Colon (tissue), 2 donors: Measurements from ENCODE around the gene MAD1L1.

Experiments
- FAIRE-seq: peaks from 2 replicates; lab custom pipeline; 2012; peaks lifted over from hg19 to GRCh38; lab: Jason Lieb, UNC
- donor health status: control.
- donor health status: control.

MAD1L1 gene

DNA sequence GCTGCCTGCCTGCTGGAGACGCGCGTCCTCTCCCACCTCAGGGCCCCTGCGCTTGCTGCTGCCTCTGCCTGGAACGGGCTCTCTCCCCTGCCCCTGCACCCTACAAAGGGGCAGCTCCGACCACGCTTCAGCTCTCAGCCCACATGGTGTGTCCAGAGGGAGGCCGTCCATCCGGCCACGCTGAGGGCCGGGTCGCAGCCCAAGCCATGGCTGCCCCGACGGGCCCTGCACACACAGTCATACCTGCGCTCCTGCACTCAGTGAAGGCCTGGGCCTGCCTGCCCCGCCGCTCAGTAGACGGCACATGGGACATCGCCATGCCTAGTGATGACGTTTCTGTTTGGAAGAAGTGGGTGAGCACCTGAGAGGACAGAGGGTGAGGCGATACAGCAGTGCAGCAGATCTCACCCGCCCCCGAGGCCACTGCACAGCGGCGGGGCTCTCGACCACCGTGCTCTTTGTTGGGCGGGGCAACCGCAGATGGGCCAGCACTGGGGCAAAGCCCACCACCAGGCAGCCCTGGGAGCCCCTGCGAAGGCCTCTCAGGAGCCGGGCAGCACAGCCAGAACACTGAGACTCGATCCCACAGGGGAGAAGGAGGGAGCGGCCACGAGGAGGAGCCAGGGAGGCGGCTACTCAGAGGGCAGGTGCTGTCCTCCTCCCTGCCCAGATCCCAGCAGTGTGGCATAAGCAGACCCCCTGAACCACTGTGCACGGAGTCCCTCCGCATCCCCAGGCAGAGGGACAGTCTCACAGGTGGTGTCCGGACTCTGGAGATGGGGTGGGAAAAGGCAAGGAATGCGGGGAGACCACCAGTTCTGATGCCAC, 129.5 kb downstream of the MAD1L1 start:
- no peak for FAIRE-seq

DNA sequence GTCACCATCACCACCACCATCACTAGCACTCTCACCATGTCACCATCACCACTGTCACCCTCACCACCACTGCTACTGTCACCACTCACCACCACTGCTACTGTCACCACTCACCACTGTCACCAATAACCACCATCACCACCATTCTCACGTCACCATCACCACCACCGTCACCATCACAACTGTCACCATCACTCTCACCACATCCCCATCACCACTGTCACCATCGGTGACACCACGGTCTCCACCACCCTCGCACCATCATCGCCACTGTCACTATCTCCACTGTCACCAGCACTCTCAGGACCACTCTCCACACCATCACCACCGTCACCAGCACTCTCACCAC, 130.4 kb downstream of the MAD1L1 start:
- no peak for FAIRE-seq

DNA sequence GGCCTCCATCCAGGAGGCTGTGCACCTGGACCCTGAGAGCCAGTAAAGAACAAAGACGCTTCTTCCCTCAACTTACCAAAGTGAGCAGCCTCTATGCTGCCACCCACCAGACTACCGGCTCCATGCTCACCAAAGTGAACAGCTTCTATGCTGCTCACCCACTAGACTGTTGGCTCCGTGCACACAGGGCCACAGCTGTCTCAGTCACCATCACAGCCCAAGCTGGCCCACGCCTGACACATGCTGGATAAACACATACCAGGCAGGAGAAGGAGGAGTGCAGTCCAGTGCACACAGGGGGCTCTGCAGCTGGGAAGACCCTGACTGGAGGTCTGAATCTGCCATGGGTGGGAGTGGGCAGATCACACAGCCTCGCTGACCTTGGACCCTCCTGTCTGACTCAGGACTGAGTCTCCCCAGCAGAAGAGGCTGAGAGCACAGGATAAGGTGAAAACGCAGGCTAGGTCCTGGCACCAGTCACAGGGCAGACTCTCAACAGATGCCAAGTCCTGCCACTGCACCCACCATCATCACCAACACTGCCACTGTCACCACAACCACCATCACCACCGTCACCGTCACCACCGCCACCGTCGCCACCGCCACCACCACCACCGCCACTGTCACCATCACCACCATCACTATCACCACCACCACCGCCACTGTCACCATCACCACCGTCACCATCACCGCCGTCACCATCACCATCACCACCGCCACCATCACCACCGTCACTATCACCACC, 130.9 kb downstream of the MAD1L1 start:
- FAIRE-seq: no peak

DNA sequence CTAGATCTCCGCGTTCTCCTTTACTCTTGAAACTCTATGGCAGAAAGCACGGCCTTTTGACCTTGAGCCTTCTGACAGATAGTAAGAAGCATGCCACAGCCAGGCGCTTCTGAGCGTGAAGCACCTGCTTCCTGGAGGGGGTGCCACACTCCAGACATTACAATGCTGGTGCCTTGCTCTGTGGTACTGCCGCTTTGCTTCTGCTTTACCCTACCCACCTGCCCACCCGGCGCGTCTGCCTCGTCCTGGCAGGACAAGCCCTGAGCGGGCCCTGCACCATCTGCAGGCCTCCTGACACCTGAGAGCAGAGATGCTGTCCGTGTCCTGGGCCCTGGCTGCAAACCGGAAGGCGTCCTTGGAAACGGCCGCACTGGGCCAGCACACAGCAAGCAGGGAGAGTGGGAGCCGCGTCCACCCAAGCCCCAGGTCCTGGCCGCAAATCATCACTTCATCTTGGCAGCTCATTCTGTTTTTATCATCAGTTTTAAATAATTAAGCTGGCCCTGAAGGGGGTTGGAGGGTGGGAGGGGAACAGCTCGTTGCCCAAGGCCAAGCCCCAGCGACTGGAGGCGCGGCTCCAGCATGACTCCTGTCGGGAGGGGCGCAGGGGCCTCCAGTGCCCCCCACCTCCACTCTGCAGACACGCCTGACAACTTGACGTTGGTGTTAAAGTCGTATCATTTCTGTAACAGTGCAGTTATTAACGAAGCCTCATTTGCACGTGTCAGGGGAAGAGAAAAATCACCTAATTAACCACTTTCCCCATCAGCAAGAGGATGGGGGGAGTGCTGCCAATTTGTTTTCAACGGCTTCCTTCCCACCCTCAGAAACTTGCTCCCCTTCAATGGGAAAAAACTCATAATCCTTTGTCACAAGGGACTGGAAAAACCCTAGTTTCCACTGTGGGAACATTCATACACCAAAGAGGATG, 132.2 kb downstream of the MAD1L1 start:
- no peak for FAIRE-seq

DNA sequence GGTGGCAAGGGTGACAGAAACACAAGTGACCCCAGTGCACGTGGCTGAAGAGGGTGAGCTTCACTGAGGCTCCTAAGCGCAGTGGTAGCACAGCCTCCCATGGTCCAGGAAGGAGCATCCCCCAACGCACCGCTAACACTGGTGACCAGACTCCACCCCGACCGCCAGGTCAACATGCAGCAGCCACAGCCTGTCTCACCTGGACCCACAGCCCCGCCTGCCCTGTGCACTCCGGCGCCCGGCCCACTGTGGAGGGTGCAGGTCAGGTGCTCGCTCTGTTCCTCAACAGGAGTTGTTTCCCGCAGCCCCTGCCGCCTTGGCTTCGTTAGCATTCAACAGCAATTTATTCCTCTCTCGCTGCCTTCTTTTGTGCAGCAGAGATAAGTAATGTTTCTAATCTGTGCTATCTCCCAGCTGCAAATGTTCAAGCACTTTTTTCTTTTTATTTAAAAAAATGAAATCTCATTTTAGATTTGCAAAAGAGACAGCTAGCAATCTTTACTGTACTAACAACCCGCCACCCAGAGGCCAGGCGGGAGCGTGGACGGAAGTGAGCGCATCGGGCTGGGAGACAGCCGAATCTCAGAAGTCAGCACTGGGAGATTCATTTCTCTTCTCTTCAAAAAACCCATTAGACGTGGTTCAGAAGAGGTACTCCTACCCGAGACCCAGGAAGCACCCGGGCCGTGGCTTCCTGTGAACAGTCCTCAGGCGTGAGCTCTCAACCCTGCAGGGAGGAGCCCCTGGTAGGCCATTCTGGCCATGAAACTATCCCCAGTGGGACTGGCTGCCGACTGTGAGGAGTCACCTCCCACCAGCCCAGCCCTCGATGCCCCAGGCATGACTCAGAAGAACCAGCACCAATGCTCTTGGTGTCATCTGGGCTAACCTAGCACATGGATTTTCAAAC, 133.4 kb downstream of the MAD1L1 start:
- no peak for FAIRE-seq

DNA sequence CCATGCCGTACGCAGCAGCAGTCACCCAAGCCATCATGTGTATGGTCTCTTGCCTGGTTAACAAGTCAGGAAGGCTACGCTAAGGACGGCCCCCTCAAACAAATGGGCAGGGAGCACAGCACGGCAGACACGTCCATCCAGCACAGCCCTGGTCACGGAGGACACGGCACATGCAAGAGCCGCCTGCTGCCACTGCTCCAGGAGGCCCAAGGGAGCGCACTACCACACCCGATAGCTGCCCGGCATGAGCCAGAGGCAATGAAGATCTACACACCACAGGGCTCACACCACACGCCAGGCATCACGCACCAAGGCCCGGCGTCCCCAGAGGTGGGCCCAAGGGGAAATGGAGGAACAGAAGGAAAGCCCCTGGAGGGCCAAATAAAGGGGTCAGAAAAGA, 134.2 kb downstream of the MAD1L1 start:
- no peak for FAIRE-seq

DNA sequence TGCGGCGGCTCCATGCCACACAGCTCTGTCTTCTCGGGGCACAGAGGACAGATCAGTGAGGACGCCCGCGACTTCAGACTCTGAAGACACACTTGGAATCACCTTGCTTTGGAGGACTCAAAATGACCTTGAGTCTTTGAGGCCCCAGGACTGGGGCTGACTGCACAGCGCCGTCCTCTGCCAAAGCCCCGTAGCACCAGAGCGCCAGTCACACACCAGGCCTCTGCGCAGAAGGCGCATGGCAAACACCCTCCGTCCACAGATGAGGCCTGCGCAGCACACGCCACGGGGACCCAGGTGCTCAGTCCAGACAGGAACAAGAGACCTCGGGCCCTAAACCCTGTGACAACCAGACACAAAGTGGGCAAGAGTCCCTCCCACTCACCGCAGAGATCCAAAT, 134.7 kb downstream of the MAD1L1 start:
- no peak for FAIRE-seq

DNA sequence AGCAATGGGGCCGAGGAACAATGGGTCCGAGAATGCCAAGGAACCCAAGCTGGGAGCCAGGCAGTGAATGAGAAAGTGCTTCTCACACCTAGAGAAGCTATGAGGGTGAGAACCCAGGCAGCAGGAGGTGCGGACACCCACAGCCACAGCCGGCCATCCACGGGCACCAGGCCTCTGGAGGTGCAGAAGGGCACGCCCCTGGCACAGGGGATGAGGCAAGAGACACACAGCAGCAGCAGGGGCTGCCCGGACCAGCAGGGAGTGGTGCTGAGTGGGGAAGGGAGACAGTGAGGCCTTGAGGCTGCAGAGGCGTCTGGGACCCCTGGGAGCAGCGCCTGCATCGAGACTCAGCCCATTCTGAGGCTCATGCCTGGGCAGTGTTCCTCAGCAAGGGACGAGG, 135.3 kb downstream of the MAD1L1 start:
- no peak for FAIRE-seq

DNA sequence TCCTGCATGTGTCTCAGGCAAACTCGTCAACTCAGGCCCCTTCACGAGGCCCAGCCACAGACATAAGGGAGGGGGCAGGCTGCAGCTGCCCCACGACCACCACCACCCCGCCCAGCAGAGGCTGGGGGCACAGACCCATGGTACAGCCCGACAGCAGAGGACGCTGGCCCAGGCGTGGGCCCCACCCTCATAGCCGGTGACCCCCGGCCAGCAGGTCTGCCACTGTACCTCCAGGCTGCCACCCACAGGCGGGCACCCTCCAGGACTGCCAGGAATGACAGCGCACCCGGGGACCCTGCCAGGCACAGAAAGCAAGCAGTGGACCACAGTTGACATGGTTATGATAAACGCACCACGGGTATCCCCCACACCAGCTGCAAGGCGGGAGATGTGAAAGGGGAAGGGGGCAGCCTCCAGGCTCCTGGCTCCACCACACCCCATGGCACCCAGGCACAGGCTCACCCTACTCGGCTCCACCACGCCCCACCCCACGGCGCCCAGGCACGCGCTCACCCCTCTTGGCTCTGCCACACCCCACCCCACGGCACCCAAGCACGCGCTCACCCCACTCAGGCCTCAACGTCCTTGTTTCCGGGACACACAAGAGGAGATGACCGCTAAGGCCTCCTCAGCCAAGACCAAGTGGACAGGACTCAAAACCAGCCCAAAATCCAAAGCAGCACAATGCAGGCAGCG, 135.9 kb downstream of the MAD1L1 start:
- no peak for FAIRE-seq

DNA sequence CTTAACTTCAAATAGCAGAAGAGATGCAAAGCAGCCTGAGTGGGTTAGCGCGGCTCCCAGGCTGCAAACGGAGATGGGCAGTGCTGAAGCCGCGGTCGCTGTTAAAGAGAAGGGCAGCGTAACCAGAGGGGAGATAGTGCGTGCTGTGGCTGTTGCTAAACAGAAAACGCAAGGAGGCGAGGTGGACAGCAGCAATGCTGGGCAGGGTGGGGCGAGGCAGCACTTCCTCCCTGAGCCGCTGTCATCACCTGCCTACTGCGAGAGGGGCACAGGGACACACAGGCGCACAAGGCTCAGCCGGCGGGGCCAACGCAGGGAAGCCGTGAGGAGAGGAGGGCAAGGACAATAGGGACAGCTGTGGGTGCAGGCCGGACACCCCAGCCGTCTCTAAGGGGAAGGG, 137.3 kb downstream of the MAD1L1 start:
- no peak for FAIRE-seq

DNA sequence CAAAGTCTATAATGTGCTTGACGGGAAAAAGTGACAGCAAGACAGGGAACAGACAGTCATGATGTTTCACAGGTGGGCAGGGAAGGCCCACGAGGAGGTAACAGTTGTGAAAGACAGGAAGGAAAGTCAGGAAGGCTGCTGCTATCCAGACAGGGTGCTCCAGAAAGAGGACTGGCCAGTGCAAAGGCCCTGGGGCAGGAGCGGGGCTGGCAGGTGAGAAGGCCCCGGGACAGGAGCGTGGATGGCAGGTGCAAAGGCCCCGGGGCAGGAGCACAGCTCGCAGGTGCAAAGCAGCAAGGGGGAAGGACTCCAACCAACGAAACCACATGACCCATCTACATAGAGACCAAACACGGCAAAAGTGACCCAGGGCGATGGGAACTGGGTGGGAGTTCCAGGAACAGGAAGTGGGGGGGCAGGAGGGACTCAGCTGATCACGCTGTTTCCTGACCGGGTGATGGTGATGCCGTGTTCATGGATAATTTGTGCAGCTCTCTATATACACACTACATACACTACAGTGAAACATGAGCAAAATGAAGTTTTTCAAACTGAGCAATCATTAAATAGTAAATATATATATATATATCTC, 138.2 kb downstream of the MAD1L1 start:
- no peak for FAIRE-seq

DNA sequence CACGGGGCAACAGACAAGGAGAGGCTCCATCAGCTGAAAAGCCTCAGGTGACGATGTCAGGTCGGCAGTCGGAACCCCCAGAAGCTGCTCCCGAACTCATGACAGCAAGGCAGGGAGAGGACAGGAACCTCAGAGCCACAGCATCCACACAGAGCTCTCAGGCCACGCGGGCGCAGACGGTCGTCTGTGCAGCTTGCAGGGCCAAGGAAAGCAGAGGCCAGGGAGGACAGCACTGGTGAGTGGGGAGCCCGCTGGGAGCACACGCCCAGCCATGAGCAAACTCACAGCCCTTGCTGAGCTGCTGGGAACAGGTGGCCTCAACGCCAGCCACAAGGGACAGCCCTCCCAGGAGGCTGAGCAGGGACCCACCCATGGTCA, 138.9 kb downstream of the MAD1L1 start:
- FAIRE-seq: no peak

DNA sequence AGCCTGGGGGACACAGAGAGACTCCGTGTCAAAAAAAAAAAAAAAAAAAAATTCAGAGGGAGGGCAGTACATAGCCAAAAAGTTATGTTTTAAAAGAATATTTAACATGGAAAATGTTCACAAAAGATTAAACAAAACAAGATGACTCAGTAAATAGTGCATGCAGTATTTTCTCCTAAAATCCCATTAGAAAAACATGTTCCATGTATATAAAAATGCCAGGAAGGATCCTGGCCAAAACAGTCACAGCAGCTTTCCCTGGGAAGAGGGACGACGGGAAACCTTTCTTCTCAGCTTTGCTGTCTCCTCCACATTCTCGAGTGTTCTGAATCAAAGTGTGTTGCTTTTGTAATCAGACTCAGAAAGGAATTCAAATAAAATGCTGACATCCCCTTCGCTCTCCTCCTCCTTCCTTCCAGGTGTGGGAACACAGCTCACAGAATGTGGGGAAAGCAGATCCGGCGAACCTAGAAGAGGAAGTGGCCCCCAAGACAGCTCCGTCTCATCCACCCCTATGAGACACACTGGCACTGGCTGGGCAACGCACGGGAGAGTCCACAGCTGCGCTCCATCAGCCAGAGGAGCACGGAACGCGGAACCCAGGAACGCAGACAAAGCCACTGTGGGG, 139.4 kb downstream of the MAD1L1 start:
- no peak for FAIRE-seq

DNA sequence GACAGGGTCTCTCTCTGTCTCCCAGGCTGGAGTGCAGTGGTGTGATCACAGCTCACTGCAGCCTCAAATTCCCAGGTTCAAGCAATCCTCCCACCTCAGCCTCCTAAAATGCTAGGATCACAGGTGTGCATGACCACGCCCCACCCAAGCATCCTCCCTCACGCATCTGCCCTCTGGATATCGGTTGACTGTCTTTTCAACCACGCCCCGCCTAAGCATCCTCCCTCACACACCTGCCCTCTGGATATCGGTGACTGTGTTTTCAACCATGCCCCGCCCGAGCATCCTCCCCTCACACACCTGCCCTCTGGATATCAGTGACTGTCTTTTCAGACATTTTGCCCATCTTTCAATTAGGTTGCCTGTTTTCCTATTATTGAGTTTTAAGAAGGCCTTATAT, 140.5 kb downstream of the MAD1L1 start:
- FAIRE-seq: no peak

DNA sequence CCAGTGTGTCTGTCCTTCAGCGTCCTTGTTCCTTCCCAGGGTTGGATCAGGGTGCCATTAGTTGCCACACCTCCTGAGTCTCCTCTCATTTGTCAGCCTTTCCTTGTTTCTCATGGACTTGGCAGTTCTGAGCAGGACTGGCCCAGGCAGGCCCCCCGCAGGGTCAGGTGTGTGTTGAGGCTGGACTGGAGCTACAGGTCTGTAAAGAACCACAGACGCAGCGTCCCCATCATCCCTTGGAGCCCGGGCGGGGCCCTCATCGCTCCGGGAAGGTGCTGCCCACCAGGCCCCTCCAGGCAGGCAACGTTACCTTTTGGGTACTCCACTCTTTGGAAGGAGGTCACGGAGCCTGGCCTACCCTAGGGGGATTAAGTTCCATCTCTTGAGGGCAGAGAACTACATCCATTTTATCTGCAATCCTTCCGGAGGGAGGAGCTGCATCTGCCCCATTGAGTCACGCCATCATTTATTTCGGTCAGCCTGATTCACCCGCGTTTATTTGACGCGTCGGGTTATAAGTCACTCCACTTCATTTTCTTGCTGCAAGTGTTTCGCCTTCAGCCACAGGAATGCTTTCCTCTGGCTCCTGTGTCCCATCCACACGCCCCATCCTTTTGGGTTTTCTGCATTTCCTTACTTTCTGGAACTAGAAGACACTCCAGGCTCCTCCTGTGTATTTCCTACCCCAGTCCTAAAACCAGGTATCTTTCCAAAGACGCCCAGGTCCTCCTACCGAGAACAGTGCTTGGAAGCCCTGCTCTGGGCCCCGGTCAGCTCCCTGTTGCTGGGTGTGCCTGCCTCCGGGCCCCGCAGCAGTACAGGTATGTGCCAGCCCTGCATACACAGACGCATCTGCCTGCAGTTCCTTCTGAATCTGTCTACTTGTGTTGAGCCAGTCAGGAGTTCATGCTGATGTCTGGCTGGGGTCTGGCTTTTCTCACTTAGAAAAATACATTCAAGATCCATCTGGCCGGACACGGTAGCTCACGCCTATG, 141.9 kb downstream of the MAD1L1 start:
- no peak for FAIRE-seq

DNA sequence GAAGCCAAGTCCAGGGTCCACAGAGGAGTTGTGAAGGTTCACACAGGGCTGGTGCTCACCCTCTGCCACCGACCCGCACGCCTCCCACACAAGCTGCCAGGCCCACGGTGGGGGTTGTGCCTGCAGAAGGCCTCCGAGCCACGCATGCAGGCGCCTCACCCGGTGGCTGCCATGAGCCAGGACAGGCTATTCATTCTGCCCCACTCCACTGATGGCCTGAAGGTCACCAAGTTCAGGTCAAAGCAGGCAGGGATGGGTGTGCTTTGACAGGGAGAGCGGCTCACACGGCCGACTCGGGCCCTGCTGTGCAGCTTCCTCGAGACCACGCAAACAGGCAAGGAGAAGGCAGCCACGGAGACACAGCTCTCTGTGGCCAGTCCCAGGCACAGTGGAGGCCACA, 143.9 kb downstream of the MAD1L1 start:
- no peak for FAIRE-seq

DNA sequence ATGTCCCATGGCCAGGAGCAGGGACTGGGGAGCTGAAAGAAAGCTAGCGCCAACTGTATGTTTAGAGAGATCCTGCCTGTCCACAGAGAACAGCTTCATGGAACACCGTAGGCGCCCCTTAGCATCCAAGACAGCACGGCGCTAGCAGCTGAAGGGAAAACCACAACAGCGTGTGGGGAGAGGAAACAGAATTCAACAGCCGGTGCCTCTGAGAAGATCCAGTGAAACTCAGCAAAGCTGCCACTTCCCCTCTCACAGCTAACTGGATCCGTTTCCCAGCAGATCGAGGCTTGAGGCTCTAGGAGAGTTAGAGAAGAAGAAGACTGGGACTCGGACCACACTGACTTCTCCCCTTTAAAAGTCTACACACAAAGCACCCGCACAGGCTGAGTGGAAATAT, 145.0 kb downstream of the MAD1L1 start:
- FAIRE-seq: no peak

DNA sequence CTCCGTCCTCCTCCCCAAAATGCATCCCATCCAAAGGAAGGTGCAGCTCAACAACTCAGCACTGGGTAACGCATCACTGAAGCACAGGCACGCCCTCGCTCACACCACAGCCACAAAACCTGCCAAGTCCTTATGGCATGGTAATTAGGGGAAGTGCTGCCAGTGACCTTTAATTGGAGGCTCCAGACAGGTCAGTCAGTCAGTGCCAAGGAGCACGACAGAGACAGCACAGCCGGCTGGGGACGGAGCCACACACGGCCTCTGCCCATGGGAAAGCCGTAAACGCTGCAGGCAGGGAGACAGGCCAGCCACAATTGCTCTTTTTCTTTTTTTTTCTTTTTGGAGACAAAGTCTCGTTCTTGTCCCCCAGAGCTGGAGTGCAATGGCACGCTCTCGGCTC, 146.5 kb downstream of the MAD1L1 start:
- no peak for FAIRE-seq

DNA sequence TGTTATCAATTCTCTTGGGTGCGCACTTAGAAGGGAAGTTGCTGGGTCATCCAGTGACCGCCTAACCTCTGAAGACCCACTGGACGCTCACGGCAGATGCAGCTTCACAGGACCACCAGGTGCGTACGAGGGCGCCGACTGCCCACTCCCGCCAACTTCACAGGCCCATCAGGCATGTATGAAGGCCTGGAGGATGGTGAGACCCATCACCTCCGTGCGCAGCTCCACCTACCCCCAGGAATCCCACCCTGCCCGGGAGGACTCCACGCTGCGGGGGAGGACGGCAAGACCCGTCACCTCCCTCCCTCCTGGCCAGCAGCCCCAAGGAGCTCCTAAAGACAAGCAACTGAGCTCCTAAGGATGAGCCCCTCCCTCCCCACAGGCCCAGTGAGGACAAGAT, 146.9 kb downstream of the MAD1L1 start:
- FAIRE-seq: no peak
